ENCODE results near the gene DYNLT1.
"Not testable (repeated sequence)": the region's sequence is repeated elsewhere in the genome, so short reads cannot be mapped to it uniquely, and the experiment has no call there.

The DYNLT1 gene

DNA sequence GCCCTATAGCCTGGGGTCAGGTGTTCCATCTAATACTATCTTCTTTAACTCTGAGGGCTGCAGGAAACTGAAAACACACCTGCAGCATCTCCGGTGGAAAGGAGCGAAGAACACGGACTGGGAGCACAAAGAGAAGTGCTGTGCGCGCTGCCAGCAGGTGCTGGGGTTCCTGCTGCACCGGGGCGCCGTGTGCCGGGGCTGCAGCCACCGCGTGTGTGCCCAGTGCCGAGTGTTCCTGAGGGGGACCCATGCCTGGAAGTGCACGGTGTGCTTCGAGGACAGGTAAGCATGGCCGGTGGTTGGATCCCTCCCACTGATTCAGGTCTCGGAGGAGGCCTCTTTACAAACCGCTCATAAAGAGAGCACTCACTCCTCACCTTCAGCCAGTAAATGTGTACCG lies 20.8 kb upstream of the DYNLT1 start:
- H3K4me3 ChIP-seq (ENCODE audit: low read depth in 1 of 5, low read length in 5 of 5), result no peak overlapping the region
- H3K9me3 ChIP-seq (ENCODE audit: control insufficient read depth in 5 of 5, low read length in 5 of 5), result no peaks in the 10 kb centered on the region
- no peak overlapping the region for H3K27ac ChIP-seq (ENCODE audit: low read depth, low read length)
- H3K27me3 ChIP-seq (ENCODE audit: control insufficient read depth in 5 of 5, insufficient read depth in 4 of 5, low read length in 5 of 5), result no peaks in the 10 kb centered on the region
- peaks cover 0 to 60% (median 45%) of the 10 kb centered on the region in 5 donors for H3K4me1 ChIP-seq (ENCODE audit: control insufficient read depth in 5 of 5, insufficient read depth in 5 of 5, low read length in 5 of 5)
- H3K36me3 ChIP-seq (ENCODE audit: control insufficient read depth in 5 of 5, insufficient read depth in 5 of 5, low read length in 5 of 5), result no peaks in the 10 kb centered on the region
- H3K9ac ChIP-seq (ENCODE audit: low read length in 5 of 5), result no peak overlapping the region

DNA sequence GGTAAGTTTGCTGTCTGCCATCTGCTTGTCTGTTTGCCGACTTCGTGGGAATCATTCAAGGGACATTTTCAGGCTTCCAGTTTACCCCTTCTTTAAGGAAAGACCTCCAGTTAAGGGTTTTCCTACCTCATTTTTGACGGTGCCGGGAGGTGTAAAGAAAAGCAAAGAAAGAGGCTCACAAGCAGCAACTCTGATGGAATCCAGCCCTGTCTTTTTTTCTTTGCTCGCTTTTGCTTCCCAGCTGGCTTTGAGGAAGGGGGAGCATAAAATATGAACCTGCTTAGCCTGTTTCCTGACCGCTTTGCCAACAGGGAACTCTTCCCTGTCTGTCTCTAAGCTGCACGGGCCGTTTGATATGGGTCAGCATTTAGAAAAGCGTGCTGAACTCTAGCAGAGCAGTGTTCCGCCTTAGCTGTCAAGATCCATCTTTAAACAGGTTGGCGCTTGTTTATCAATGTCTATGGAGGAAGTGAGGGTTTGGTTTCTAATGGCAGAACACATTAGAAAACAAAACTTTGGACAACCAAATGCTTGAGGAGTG lies 19.2 kb upstream of the DYNLT1 start:
- peak overlapping the region in 2 of 5 donors; percentile 37 to 41 for H3K9ac ChIP-seq (ENCODE audit: low read length in 5 of 5)
- no peaks in the 10 kb centered on the region for H3K9me3 ChIP-seq (ENCODE audit: control insufficient read depth in 5 of 5, low read length in 5 of 5)
- peak overlapping the region; percentile 39 to 72 (median 55) for H3K4me3 ChIP-seq (ENCODE audit: low read depth in 1 of 5, low read length in 5 of 5)
- no peaks in the 10 kb centered on the region for H3K36me3 ChIP-seq (ENCODE audit: control insufficient read depth in 5 of 5, insufficient read depth in 5 of 5, low read length in 5 of 5)
- no peaks in the 10 kb centered on the region for H3K27me3 ChIP-seq (ENCODE audit: control insufficient read depth in 5 of 5, insufficient read depth in 4 of 5, low read length in 5 of 5)
- peak overlapping the region; percentile 22 for H3K27ac ChIP-seq (ENCODE audit: low read depth, low read length)
- peaks cover 0 to 51% (median 39%) of the 10 kb centered on the region in 5 donors for H3K4me1 ChIP-seq (ENCODE audit: control insufficient read depth in 5 of 5, insufficient read depth in 5 of 5, low read length in 5 of 5)

DNA sequence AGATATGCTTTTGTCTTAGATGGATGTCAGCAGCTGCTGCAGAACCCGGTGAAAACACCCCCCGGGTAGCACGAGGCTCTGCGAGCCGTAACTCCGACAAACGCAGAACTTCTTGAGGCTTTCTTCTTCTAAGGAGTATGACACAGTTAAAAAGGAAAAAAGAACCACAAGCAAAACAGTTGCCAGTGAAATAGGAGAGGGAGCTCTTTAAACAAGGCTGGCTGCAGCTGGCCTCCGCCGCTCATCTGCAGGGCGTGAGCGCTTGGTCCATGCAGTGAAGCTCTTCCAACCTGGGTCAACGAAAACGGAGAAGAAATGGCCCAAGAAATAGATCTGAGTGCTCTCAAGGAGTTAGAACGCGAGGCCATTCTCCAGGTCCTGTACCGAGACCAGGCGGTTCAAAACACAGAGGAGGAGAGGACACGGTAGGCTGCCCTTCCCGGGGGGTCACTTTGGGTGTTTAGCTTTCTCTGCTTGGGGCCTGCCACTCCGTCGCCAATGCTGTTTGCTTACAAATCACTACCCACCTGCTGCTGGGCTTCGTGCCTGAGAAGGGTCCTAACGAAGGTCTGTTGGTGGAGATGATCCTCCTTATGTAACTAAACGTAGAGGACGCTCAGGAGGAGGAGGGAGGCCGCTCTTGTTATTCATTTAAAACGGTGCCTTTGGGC lies 18.5 kb upstream of the DYNLT1 start:
- H3K27ac ChIP-seq (ENCODE audit: low read depth, low read length), result no peak overlapping the region
- H3K9me3 ChIP-seq (ENCODE audit: control insufficient read depth in 5 of 5, low read length in 5 of 5), result no peaks in the 10 kb centered on the region
- H3K4me1 ChIP-seq (ENCODE audit: control insufficient read depth in 5 of 5, insufficient read depth in 5 of 5, low read length in 5 of 5), result peaks cover 0 to 50% (median 36%) of the 10 kb centered on the region in 5 donors
- peak overlapping the region; percentile 39 to 72 (median 55) for H3K4me3 ChIP-seq (ENCODE audit: low read depth in 1 of 5, low read length in 5 of 5)
- H3K9ac ChIP-seq (ENCODE audit: low read length in 5 of 5), result peak overlapping the region in 4 of 5 donors; percentile 13 to 60 (median 48)
- no peaks in the 10 kb centered on the region for H3K27me3 ChIP-seq (ENCODE audit: control insufficient read depth in 5 of 5, insufficient read depth in 4 of 5, low read length in 5 of 5)
- H3K36me3 ChIP-seq (ENCODE audit: control insufficient read depth in 5 of 5, insufficient read depth in 5 of 5, low read length in 5 of 5), result no peaks in the 10 kb centered on the region

DNA sequence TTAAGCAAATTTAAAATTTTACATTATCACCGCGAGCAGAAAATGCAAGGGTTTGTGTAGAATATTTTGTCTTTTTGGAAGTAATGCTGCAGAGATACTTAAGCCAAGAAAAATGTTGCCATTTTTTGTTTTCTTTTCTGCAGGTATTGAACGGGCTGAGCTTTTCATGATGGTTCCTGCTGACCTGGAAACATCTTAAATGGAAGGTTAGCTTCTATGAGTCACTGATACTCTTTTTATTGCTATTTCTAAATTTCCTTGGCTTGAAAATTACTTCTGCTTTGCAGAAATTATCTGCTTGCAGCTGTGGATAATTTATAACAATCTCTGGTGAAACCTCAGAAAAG lies 18.0 kb upstream of the DYNLT1 start:
- no peaks in the 10 kb centered on the region for H3K36me3 ChIP-seq (ENCODE audit: control insufficient read depth in 5 of 5, insufficient read depth in 5 of 5, low read length in 5 of 5)
- H3K4me1 ChIP-seq (ENCODE audit: control insufficient read depth in 5 of 5, insufficient read depth in 5 of 5, low read length in 5 of 5), result peaks cover 0 to 45% (median 31%) of the 10 kb centered on the region in 5 donors
- no peaks in the 10 kb centered on the region for H3K9me3 ChIP-seq (ENCODE audit: control insufficient read depth in 5 of 5, low read length in 5 of 5)
- H3K9ac ChIP-seq (ENCODE audit: low read length in 5 of 5), result peak overlapping the region in 2 of 5 donors; percentile 13 to 60
- no peak overlapping the region for H3K27ac ChIP-seq (ENCODE audit: low read depth, low read length)
- peak overlapping the region in 4 of 5 donors; percentile 52 to 72 (median 58) for H3K4me3 ChIP-seq (ENCODE audit: low read depth in 1 of 5, low read length in 5 of 5)
- no peaks in the 10 kb centered on the region for H3K27me3 ChIP-seq (ENCODE audit: control insufficient read depth in 5 of 5, insufficient read depth in 4 of 5, low read length in 5 of 5)

DNA sequence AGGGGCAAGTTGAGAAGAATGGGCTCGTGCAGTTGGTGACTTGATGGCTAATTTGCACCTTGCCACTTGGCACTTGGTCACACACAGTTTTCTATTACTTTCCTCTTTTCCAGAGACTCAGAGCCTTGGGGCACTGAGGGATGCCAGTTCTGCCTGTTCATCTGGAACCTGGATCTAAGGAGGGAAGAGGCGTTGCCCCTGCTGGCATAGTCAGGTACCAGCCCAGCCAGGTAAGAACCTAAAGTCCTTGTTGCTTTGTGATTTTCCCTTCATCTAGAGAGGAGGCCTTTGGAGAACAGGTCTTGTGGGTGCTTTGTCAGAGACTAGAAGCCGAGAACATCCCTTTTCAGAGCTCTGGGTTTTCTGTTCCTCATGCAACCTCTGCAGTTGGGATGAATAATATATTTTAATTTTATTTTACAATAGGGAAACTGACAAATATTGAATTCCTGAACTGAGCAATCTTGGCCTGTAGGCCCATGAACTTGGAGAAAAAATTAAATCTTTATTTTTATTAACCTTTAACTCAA lies 16.7 kb upstream of the DYNLT1 start:
- H3K27ac ChIP-seq (ENCODE audit: low read depth, low read length), result no peak overlapping the region
- no peak overlapping the region for H3K4me3 ChIP-seq (ENCODE audit: low read depth in 1 of 5, low read length in 5 of 5)
- peaks cover 0 to 35% (median 19%) of the 10 kb centered on the region in 5 donors for H3K4me1 ChIP-seq (ENCODE audit: control insufficient read depth in 5 of 5, insufficient read depth in 5 of 5, low read length in 5 of 5)
- H3K9me3 ChIP-seq (ENCODE audit: control insufficient read depth in 5 of 5, low read length in 5 of 5), result no peaks in the 10 kb centered on the region
- H3K9ac ChIP-seq (ENCODE audit: low read length in 5 of 5), result no peak overlapping the region
- no peaks in the 10 kb centered on the region for H3K27me3 ChIP-seq (ENCODE audit: control insufficient read depth in 5 of 5, insufficient read depth in 4 of 5, low read length in 5 of 5)
- H3K36me3 ChIP-seq (ENCODE audit: control insufficient read depth in 5 of 5, insufficient read depth in 5 of 5, low read length in 5 of 5), result no peaks in the 10 kb centered on the region

DNA sequence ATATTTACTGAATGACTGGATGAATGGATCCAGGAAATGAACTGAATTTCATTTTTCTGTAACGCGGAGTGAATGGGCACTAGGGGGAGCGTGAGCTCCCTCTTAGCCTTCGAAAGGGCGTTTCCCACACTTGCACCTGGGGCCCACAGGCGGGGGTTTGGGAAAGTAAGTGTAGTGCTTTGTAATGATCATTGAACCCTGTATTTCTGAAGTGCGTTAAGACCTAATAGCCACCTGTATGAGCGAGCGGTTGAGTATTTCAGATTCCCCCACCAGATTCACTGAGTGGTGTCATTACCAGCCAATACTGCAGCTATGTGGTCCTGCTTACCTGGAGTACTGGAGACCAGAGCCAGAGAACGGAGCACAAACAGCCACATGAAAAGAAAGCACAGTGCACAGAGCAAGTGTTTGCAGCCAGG lies 15.8 kb upstream of the DYNLT1 start:
- H3K4me1 ChIP-seq (ENCODE audit: control insufficient read depth in 5 of 5, insufficient read depth in 5 of 5, low read length in 5 of 5), result peaks cover 2 to 34% (median 20%) of the 10 kb centered on the region in 5 donors
- no peak overlapping the region for H3K27ac ChIP-seq (ENCODE audit: low read depth, low read length)
- no peak overlapping the region for H3K4me3 ChIP-seq (ENCODE audit: low read depth in 1 of 5, low read length in 5 of 5)
- peaks cover 0 to 3% (median 0%) of the 10 kb centered on the region in 5 donors for H3K27me3 ChIP-seq (ENCODE audit: control insufficient read depth in 5 of 5, insufficient read depth in 4 of 5, low read length in 5 of 5)
- H3K9me3 ChIP-seq (ENCODE audit: control insufficient read depth in 5 of 5, low read length in 5 of 5), result no peaks in the 10 kb centered on the region
- no peaks in the 10 kb centered on the region for H3K36me3 ChIP-seq (ENCODE audit: control insufficient read depth in 5 of 5, insufficient read depth in 5 of 5, low read length in 5 of 5)
- no peak overlapping the region for H3K9ac ChIP-seq (ENCODE audit: low read length in 5 of 5)

DNA sequence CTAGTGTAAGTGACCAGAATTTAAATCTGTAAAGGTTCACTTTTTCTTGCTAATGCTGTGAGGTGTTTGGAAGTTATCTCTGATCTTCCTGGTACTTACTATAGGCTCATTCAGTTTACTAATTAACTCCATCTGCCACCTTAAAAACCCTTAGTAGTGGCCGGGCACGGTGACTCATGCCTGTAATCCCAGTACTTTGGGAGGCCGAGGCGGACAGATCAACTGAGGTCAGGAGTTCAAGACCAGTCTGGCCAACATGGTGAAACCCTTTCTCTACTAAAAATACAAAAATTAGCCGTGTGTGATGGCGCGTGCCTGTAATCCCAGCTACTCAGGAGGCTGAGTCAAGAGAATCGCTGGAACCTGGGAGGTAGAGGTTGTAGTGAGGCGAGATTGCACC lies 12.4 kb upstream of the DYNLT1 start:
- H3K27ac ChIP-seq (ENCODE audit: low read depth, low read length); H3K27me3 ChIP-seq (ENCODE audit: control insufficient read depth in 5 of 5, insufficient read depth in 4 of 5, low read length in 5 of 5); H3K9ac ChIP-seq (ENCODE audit: low read length in 5 of 5); H3K36me3 ChIP-seq (ENCODE audit: control insufficient read depth in 5 of 5, insufficient read depth in 5 of 5, low read length in 5 of 5); H3K9me3 ChIP-seq (ENCODE audit: control insufficient read depth in 5 of 5, low read length in 5 of 5); H3K4me3 ChIP-seq (ENCODE audit: low read depth in 1 of 5, low read length in 5 of 5): not testable (repeated sequence)
- peaks cover 2 to 23% (median 17%) of the 10 kb centered on the region in 5 donors for H3K4me1 ChIP-seq (ENCODE audit: control insufficient read depth in 5 of 5, insufficient read depth in 5 of 5, low read length in 5 of 5)

DNA sequence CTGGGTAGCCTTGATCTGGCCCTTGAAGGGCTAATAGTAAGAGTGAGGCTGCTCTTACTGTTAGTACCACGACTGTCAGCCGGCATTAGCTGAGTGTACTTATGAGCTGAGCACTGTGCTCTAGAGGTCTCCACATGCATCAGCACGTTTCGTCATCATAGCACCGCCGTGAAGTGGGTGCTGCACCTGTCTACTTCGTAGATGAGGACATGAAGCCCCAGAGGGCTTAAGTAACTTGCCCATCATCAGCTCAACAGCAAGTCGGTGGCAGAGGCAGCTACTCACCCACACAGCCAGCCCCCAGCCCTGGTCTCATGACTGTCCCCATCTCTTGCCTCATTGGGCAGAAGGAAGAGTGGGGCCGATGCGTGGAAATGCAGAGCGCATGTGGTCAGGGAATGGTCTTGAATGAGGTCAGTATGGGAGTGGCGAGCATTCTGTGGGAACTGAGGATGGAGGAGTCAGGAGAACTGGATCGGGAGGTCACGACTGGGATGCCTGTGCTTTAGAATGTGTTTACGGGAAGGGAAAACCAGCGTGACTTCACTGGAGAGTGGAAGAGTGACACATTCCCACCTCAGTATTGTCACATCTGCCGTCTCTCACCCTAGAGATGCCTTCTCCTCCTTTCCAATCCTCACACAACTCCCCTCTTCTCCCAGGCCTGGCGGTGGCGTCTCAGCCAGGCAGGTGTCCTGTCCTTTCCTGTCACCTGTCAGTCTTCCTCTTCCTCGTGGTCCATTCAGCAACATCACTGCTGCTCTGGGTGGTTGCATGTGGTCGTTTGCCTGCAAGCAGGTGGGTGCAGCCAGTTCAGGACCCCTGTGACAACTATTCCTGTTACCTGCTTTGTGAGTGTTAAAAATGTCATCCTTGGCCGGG lies 11.3 kb upstream of the DYNLT1 start:
- Histone ChIP-seq H3K9ac (ENCODE audit: low read length in 5 of 5) (no peak overlapping the region), H3K27me3 (ENCODE audit: control insufficient read depth in 5 of 5, insufficient read depth in 4 of 5, low read length in 5 of 5) (peaks cover 0 to 3% (median 0%) of the 10 kb centered on the region in 5 donors), H3K27ac (ENCODE audit: low read depth, low read length) (no peak overlapping the region), H3K4me3 (ENCODE audit: low read depth in 1 of 5, low read length in 5 of 5) (no peak overlapping the region), H3K4me1 (ENCODE audit: control insufficient read depth in 5 of 5, insufficient read depth in 5 of 5, low read length in 5 of 5) (peaks cover 2 to 23% (median 17%) of the 10 kb centered on the region in 5 donors), H3K36me3 (ENCODE audit: control insufficient read depth in 5 of 5, insufficient read depth in 5 of 5, low read length in 5 of 5) (no peaks in the 10 kb centered on the region), H3K9me3 (ENCODE audit: control insufficient read depth in 5 of 5, low read length in 5 of 5) (no peaks in the 10 kb centered on the region)

DNA sequence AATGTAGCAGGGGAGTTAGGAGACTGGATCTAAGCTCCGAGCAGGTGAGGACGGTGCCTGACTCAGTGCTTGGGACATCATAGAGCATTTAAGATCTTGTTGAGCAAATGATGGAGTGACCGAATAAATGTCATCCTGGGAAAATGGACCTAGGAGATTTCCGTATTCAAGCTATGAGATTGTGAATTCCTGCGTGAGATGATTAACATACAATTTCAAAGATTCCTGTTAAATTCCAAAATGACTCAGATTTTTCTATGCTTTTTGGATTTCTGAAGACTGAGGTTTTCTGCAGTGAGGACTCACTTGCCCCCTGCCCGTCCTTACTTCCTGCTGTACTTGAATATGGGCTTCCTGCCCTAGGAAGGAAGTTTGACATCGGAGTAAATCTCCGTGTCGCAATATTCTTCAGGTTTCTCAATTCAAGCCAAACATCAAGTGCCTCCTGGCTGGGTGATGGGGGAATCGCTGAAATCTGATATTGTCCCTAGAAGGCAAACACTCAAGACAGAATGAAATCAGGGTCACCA lies 10.5 kb upstream of the DYNLT1 start:
- Histone ChIP-seq H3K27ac (ENCODE audit: low read depth, low read length) (no peak overlapping the region), H3K9me3 (ENCODE audit: control insufficient read depth in 5 of 5, low read length in 5 of 5) (no peaks in the 10 kb centered on the region), H3K4me3 (ENCODE audit: low read depth in 1 of 5, low read length in 5 of 5) (no peak overlapping the region), H3K36me3 (ENCODE audit: control insufficient read depth in 5 of 5, insufficient read depth in 5 of 5, low read length in 5 of 5) (no peaks in the 10 kb centered on the region), H3K4me1 (ENCODE audit: control insufficient read depth in 5 of 5, insufficient read depth in 5 of 5, low read length in 5 of 5) (peaks cover 2 to 20% (median 17%) of the 10 kb centered on the region in 5 donors), H3K27me3 (ENCODE audit: control insufficient read depth in 5 of 5, insufficient read depth in 4 of 5, low read length in 5 of 5) (peaks cover 0 to 3% (median 0%) of the 10 kb centered on the region in 5 donors), H3K9ac (ENCODE audit: low read length in 5 of 5) (no peak overlapping the region)

Measured in subcutaneous abdominal adipose tissue (tissue), 5 donors.